ENCODE data around the gene APH1B.
"Not testable (repeated sequence)": the region's sequence is repeated elsewhere in the genome, so short reads cannot be mapped to it uniquely, and the experiment has no call there.

The APH1B gene

GRCh38 chr15:63277038-63277892 lies at the start of gene APH1B:
Gene APH1B (plus strand): TSS chr15:63277605. CDS start chr15:63277624, 19 bp downstream.
- peak within 1 kb of the TSS; percentile 64 for H3K4me3 ChIP-seq (ENCODE audit: low read depth, low read length)

- H3K4me3 ChIP-seq (ENCODE audit: low read depth, low read length) = no peak overlapping the region
These were observed 49.7 kb upstream of the APH1B start for GRCh38 chr15:63227689-63228088.

GRCh38 chr15:63231206-63231605 lies 46.2 kb upstream of the APH1B start:
- no peak overlapping the region for H3K4me3 ChIP-seq (ENCODE audit: low read depth, low read length)

- no peak overlapping the region for H3K4me3 ChIP-seq (ENCODE audit: low read depth, low read length)
These were observed 45.7 kb upstream of the APH1B start for GRCh38 chr15:63231706-63232105.

GRCh38 chr15:63232405-63232804 lies 45.0 kb upstream of the APH1B start:
- H3K4me3 ChIP-seq (ENCODE audit: low read depth, low read length) = no peak overlapping the region

GRCh38 chr15:63232943-63233342 lies 44.5 kb upstream of the APH1B start:
- no peak overlapping the region for H3K4me3 ChIP-seq (ENCODE audit: low read depth, low read length)

GRCh38 chr15:63233667-63234423 lies 43.6 kb upstream of the APH1B start:
- no peak overlapping the region for H3K4me3 ChIP-seq (ENCODE audit: low read depth, low read length)

- no peak overlapping the region for H3K4me3 ChIP-seq (ENCODE audit: low read depth, low read length)
These were observed 42.9 kb upstream of the APH1B start for GRCh38 chr15:63234451-63234870.

- no peak overlapping the region for H3K4me3 ChIP-seq (ENCODE audit: low read depth, low read length)
These were observed 41.1 kb upstream of the APH1B start for GRCh38 chr15:63236272-63236671.

- not testable (repeated sequence) for H3K4me3 ChIP-seq (ENCODE audit: low read depth, low read length)
These were observed 40.3 kb upstream of the APH1B start for GRCh38 chr15:63237086-63237485.

- no peak overlapping the region for H3K4me3 ChIP-seq (ENCODE audit: low read depth, low read length)
These were observed 39.2 kb upstream of the APH1B start for GRCh38 chr15:63238171-63238570.

GRCh38 chr15:63238796-63239195 lies 38.6 kb upstream of the APH1B start:
- no peak overlapping the region for H3K4me3 ChIP-seq (ENCODE audit: low read depth, low read length)

GRCh38 chr15:63240109-63240508 lies 37.3 kb upstream of the APH1B start:
- H3K4me3 ChIP-seq (ENCODE audit: low read depth, low read length) = no peak overlapping the region

- H3K4me3 ChIP-seq (ENCODE audit: low read depth, low read length) = no peak overlapping the region
These were observed 36.1 kb upstream of the APH1B start for GRCh38 chr15:63241316-63241715.

GRCh38 chr15:63243101-63243500 lies 34.3 kb upstream of the APH1B start:
- H3K4me3 ChIP-seq (ENCODE audit: low read depth, low read length) = no peak overlapping the region

- no peak overlapping the region for H3K4me3 ChIP-seq (ENCODE audit: low read depth, low read length)
These were observed 33.6 kb upstream of the APH1B start for GRCh38 chr15:63243776-63244175.

GRCh38 chr15:63244399-63244798 lies 33.0 kb upstream of the APH1B start:
- H3K4me3 ChIP-seq (ENCODE audit: low read depth, low read length) = no peak overlapping the region

GRCh38 chr15:63244976-63245645 lies 32.3 kb upstream of the APH1B start:
- H3K4me3 ChIP-seq (ENCODE audit: low read depth, low read length) = no peak overlapping the region

GRCh38 chr15:63246691-63247469 lies 30.5 kb upstream of the APH1B start:
- no peak overlapping the region for H3K4me3 ChIP-seq (ENCODE audit: low read depth, low read length)

GRCh38 chr15:63250312-63250965 lies 27.0 kb upstream of the APH1B start:
- no peak overlapping the region for H3K4me3 ChIP-seq (ENCODE audit: low read depth, low read length)
